ENCODE results near the gene TM9SF2. TPM values are rescaled to one million over a fixed set of nuclear protein-coding genes. Genes with fewer than 3 reads are reported as not detected.

TM9SF2 gene
- total RNA-seq, 1 donor from 2014 or later, result 125 TPM

Other genes starting within 250 kb of the TM9SF2 start
- gene GPR18, start 243.1 kb upstream of the TM9SF2 start, total RNA-seq (ENCODE audit: insufficient read depth, low replicate concordance), result 2.9 TPM
- 7.7 TPM for gene GPR183, start 194.1 kb upstream of the TM9SF2 start, total RNA-seq (ENCODE audit: insufficient read depth, low replicate concordance)
- gene CLYBL, start 105.2 kb downstream of the TM9SF2 start, total RNA-seq (ENCODE audit: insufficient read depth, low replicate concordance), result 7.0 TPM

Data from umbilical cord (tissue), 1 donor.